DOHH2 (cell line): ENCODE results near the gene PRKAR1B.

ENCODE experiments used
- H3F3A ChIP-seq: fragments of 200-600 bp; sonication (generic), shearing (Covaris generic); 2 replicates; pipeline ENCODE4 v1.6.0; 2016; ENCODE audit warnings: antibody characterized with exemption, mild to moderate bottlenecking; ENCODE audit not compliant: control insufficient read depth, insufficient read depth
- H3K27ac ChIP-seq: fragments of 200-600 bp; sonication (generic); 2 replicates; pipeline ENCODE4 v1.5.1; 2014; ENCODE audit warnings: low read depth, mild to moderate bottlenecking, low read length, moderate library complexity
- H3K27me3 ChIP-seq: fragments of 200-600 bp; sonication (generic); 2 replicates; pipeline ENCODE4 v1.6.1; 2014; ENCODE audit warnings: mild to moderate bottlenecking, low read length, mixed read lengths; ENCODE audit not compliant: control insufficient read depth
- H3K36me3 ChIP-seq: fragments of 200-600 bp; sonication (generic); 2 replicates; pipeline ENCODE4 v1.6.1; 2014; ENCODE audit warnings: mild to moderate bottlenecking, low read length, moderate library complexity, mixed read lengths; ENCODE audit not compliant: control insufficient read depth
- H3K4me1 ChIP-seq: fragments of 200-600 bp; sonication (generic); 2 replicates; pipeline ENCODE4 v1.6.1; 2014; ENCODE audit warnings: mild to moderate bottlenecking, low read length, mixed read lengths; ENCODE audit not compliant: control insufficient read depth
- H3K4me2 ChIP-seq: fragments of 200-600 bp; sonication (generic); 2 replicates; pipeline ENCODE4 v1.6.0; 2014; ENCODE audit warnings: mild to moderate bottlenecking, low read length, moderate library complexity
- H3K4me3 ChIP-seq: fragments of 200-600 bp; sonication (generic); 2 replicates; pipeline ENCODE4 v1.5.1; 2014; ENCODE audit warnings: mild to moderate bottlenecking, low read length, mixed read lengths
- H3K79me2 ChIP-seq: fragments of 200-600 bp; sonication (generic); 2 replicates; pipeline ENCODE4 v1.6.1; 2014; ENCODE audit warnings: mild to moderate bottlenecking, low read length, mixed read lengths; ENCODE audit not compliant: control insufficient read depth
- H3K9me2 ChIP-seq: fragments of 200-600 bp; sonication (generic); replicated peaks from 2 replicates; pipeline ENCODE4 v1.6.1; 2014; ENCODE audit warnings: mild to moderate bottlenecking, low read length, mixed read lengths; ENCODE audit not compliant: control insufficient read depth
- H3K9me3 ChIP-seq: fragments of 200-600 bp; sonication (generic); 2 replicates; pipeline ENCODE4 v1.6.1; 2014; ENCODE audit warnings: antibody characterized with exemption, low read length, mixed read lengths; ENCODE audit not compliant: control insufficient read depth, insufficient read depth
- H4K20me1 ChIP-seq: fragments of 200-600 bp; sonication (generic); 2 replicates; pipeline ENCODE4 v1.6.0; 2014; ENCODE audit warnings: low read depth, mild to moderate bottlenecking, antibody characterized with exemption, low read length, moderate library complexity; ENCODE audit not compliant: control insufficient read depth, insufficient read depth
- CTCF ChIP-seq: fragments of 200-600 bp; sonication (generic); IDR thresholded peaks from one replicate; pipeline ENCODE4 v1.5.1; 2014; ENCODE audit warnings: antibody characterized with exemption, mild to moderate bottlenecking, low read depth, low read length; ENCODE audit not compliant: poor library complexity, severe bottlenecking
- EZH2phosphoT487 ChIP-seq: fragments of 200-600 bp; sonication (generic); IDR thresholded peaks from 2 replicates; pipeline ENCODE4 v1.6.1; 2017; ENCODE audit warnings: borderline replicate concordance, mild to moderate bottlenecking, antibody characterized with exemption, low read length, moderate library complexity, mixed read lengths

PRKAR1B gene

GRCh38 chr7:761101-761500 lies 34.0 kb upstream of the PRKAR1B start:
- H3K36me3 ChIP-seq, result peaks cover 90% of the 10 kb centered on the region
- H3K4me1 ChIP-seq, result no peaks in the 10 kb centered on the region

DNA sequence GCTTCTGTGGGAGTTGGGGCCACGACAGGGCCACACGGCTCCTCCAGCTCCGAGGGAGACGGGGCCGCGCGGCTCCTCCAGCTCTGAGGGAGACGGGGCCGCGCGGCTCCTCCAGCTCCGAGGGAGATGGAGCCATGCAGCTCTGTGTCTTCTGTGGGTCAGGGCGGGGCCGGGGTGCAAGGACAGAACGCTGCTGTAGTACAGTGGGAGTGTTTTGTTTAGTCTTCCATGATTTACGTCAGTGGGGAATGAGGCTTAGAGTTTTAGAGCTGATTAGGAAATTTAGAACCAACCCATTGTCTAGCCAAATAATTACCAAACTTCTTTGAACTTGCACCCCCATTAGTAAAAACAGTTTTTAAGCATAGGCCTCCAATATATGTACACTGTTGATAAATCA lies 32.9 kb upstream of the PRKAR1B start:
- Histone ChIP-seq H3K27me3 (no peaks in the 10 kb centered on the region), H3F3A (no peaks in the 10 kb centered on the region), H3K9me2 (no peaks in the 10 kb centered on the region), H3K79me2 (no peaks in the 10 kb centered on the region), H3K4me1 (no peaks in the 10 kb centered on the region), H4K20me1 (no peaks in the 10 kb centered on the region), H3K4me2 (no peak overlapping the region), H3K36me3 (peaks cover 89% of the 10 kb centered on the region), H3K9me3 (no peaks in the 10 kb centered on the region), H3K4me3 (no peak overlapping the region), H3K27ac (no peak overlapping the region)
- no peak for TF ChIP-seq EZH2phosphoT487
- no peak for TF ChIP-seq CTCF

More at GRCh38 chr7:761101-761500, 34.0 kb upstream of the PRKAR1B start:
- no peaks in the 10 kb centered on the region for H3K9me2 ChIP-seq
- no peaks in the 10 kb centered on the region for H4K20me1 ChIP-seq
- no peak overlapping the region for H3K4me2 ChIP-seq
- no peaks in the 10 kb centered on the region for H3K9me3 ChIP-seq
- TF ChIP-seq CTCF (no peak), EZH2phosphoT487 (no peak)
- no peak overlapping the region for H3K4me3 ChIP-seq
- no peaks in the 10 kb centered on the region for H3K27me3 ChIP-seq
- H3K79me2 ChIP-seq, result no peaks in the 10 kb centered on the region
- no peak overlapping the region for H3K27ac ChIP-seq
- no peaks in the 10 kb centered on the region for H3F3A ChIP-seq

- Histone ChIP-seq H3K9me2 (no peaks in the 10 kb centered on the region), H3K4me3 (no peak overlapping the region), H3K27ac (no peak overlapping the region), H3K4me2 (no peak overlapping the region), H3K79me2 (no peaks in the 10 kb centered on the region), H3F3A (no peaks in the 10 kb centered on the region), H4K20me1 (no peaks in the 10 kb centered on the region), H3K27me3 (no peaks in the 10 kb centered on the region), H3K36me3 (peaks cover 90% of the 10 kb centered on the region), H3K4me1 (no peaks in the 10 kb centered on the region), H3K9me3 (no peaks in the 10 kb centered on the region)
- TF ChIP-seq EZH2phosphoT487, result no peak
- no peak for TF ChIP-seq CTCF
These were observed 32.5 kb upstream of the PRKAR1B start for GRCh38 chr7:759569-759968.

DNA sequence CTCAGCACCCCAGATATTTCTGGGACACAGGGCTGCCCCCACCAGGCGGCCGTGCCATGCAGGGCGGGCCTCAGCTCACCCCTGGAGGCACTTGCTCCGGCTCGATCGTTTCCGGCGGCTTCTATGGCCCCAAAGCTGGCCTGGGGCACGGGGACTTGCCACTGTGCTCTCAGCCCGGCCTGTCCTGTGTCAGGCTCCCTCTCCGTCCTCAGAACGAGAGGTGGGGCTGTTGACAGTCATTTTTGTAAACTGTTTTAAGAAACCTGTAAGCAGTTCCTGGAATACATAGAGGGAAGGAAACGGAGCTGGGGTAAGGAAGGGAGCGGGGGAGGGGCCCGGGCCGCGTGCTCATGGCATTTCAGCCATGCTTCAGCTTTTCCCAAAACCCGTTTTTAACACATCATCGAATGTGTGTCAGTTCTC lies 30.7 kb upstream of the PRKAR1B start:
- Histone ChIP-seq H3K79me2 (no peaks in the 10 kb centered on the region), H4K20me1 (no peaks in the 10 kb centered on the region), H3K4me1 (no peaks in the 10 kb centered on the region), H3K4me2 (no peak overlapping the region), H3K27ac (no peak overlapping the region), H3K36me3 (peaks cover 81% of the 10 kb centered on the region), H3F3A (no peaks in the 10 kb centered on the region), H3K27me3 (no peaks in the 10 kb centered on the region), H3K4me3 (no peak overlapping the region), H3K9me2 (no peaks in the 10 kb centered on the region), H3K9me3 (no peaks in the 10 kb centered on the region)
- TF ChIP-seq CTCF (no peak), EZH2phosphoT487 (no peak)
